ENCODE results near the gene MMP28.

MMP28 gene

GRCh38 chr17:35797918-35798317 lies 2.5 kb upstream of the MMP28 start:
- no peak for DNase-seq

- DNase-seq = no peak
Observed at GRCh38 chr17:35797370-35797769, 1.9 kb upstream of the MMP28 start.

- DNase-seq = no peak
Observed at GRCh38 chr17:35796942-35797341, 1.5 kb upstream of the MMP28 start.

- DNase-seq = no peak
Observed at GRCh38 chr17:35795871-35796265, 427 bp upstream of the MMP28 start.

- DNase-seq = no peak
Observed at GRCh38 chr17:35793257-35793656, 2.2 kb downstream of the MMP28 start.

- DNase-seq = no peak
Observed at GRCh38 chr17:35791681-35792350, 3.6 kb downstream of the MMP28 start.

GRCh38 chr17:35790841-35791240 lies 4.6 kb downstream of the MMP28 start:
- DNase-seq = no peak

GRCh38 chr17:35788477-35789368 lies 6.7 kb downstream of the MMP28 start:
- no peak for DNase-seq

GRCh38 chr17:35786941-35787432 lies 8.5 kb downstream of the MMP28 start:
- no peak for DNase-seq

GRCh38 chr17:35784895-35785294 lies 10.5 kb downstream of the MMP28 start:
- DNase-seq = no peak

- DNase-seq = no peak
Observed at GRCh38 chr17:35780950-35781349, 14.5 kb downstream of the MMP28 start.

GRCh38 chr17:35778641-35779196 lies 16.7 kb downstream of the MMP28 start:
- DNase-seq = no peak

GRCh38 chr17:35775583-35775982 lies 19.9 kb downstream of the MMP28 start:
- no peak for DNase-seq

- no peak for DNase-seq
Observed at GRCh38 chr17:35775039-35775438, 20.4 kb downstream of the MMP28 start.

GRCh38 chr17:35774499-35774898 lies 20.9 kb downstream of the MMP28 start:
- DNase-seq = no peak

GRCh38 chr17:35773679-35774425 lies 21.6 kb downstream of the MMP28 start:
- no peak for DNase-seq

- DNase-seq = no peak
Observed at GRCh38 chr17:35773129-35773528, 22.3 kb downstream of the MMP28 start.

- no peak for DNase-seq
Observed at GRCh38 chr17:35769895-35770486, 25.4 kb downstream of the MMP28 start.

- DNase-seq = no peak
Observed at GRCh38 chr17:35768797-35769196, 26.6 kb downstream of the MMP28 start.

- DNase-seq = no peak
Observed at GRCh38 chr17:35766903-35767510, 28.4 kb downstream of the MMP28 start.

GRCh38 chr17:35766489-35766877 lies 29.0 kb downstream of the MMP28 start:
- no peak for DNase-seq
